ENCODE data around the gene RAB41. TPM values are rescaled to one million over a fixed set of nuclear protein-coding genes. Genes with fewer than 3 reads are reported as not detected.
"Not testable (repeated sequence)": the region's sequence is repeated elsewhere in the genome, so short reads cannot be mapped to it uniquely, and the experiment has no call there.

RAB41 gene
- total RNA-seq, 2 donors from 2014 or later, result 0.34 TPM; not detected in 1

DNA sequence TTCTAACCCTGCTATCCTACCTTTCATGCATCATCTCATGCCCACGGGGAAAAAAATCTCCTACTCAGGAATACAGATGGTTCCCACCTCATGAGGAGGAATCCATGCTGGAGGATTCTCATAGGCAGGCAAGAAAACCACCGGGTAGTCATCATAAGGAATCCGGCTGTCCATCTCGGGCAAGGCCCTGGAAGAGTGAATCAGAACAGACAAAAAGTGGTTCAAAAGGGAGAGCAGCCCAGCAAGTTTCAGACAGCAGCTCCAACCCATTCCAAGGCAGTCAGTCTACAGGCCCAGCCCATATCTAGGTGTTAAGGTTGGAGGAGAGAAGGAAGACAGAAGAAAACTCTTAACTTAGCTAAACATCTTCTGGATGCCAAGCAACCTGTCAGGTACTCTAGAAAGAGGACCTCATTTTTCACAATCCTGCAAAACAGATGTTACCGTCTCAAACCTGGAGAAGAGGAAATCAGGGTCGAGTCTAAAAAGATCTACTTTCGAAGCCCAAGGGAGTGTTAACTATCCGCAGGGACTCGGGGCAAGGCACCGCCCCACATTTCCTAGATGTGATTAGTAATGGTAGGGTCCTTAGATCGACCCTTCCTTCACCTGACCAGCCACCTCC is 7.3 kb downstream of the RAB41 start:
- DNase-seq (no peak), ATAC-seq (peak; percentile 21)
- intact Hi-C loops (cut with DNase I, micrococcal nuclease), result no loop called here

DNA sequence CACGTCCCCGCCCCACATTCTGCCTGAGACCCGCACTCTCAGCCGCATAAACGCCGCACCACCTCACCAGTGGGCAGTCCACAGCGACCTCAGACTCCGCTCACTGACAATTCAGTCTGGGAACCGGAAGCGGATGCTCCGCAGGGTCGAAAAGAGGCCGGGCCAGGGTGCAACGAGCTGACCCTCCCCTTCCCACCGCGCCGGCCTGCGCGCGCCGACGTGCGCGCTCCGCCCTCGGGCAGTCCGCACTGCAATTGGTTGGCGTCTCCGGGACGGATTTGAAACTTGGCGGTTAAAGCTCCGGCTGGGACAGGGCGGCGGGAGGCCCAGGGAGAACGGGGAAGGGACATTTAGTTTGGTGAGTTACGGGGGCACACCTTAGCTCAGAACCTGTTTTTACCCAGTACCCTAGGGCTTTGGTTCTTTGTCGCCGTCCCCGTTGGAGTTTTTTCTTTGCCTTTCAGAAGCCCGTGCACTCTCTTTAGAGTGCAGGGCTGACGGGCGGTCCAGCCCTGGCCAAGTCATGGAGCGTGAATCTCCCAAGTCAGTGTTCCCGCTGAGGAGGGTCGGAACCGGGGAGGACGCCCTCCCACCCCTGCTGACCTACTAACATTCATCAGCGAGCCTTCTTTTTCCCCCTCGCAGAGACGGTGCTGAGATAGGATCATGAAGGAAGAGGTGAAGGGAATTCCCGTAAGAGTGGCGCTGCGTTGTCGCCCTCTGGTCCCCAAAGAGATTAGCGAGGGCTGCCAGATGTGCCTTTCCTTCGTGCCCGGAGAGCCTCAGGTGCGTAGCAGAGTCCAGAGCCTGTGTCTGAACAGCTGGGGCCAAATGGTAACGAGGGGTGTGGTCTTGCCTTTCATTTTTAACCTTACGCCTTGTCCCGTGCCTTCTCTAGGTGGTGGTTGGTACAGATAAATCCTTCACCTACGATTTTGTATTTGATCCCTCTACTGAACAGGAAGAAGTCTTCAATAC is 8.1 kb downstream of the RAB41 start, which contains the start of the genes KIF4A and PDZD11:
Gene KIF4A, plus strand, starts transcription at position 312 of the 978 bp plus-strand sequence. Its CDS starts 355 bp downstream, at position 667.
Gene PDZD11, minus strand, starts transcription at position 135 of the 978 bp plus-strand sequence. CDS start 586 bp downstream, outside the sequence.
- DNase-seq, result peak; percentile 81 to 82
- peak; percentile 99 for ATAC-seq
- intact Hi-C loops (cut with DNase I, micrococcal nuclease), result no loop called here

DNA sequence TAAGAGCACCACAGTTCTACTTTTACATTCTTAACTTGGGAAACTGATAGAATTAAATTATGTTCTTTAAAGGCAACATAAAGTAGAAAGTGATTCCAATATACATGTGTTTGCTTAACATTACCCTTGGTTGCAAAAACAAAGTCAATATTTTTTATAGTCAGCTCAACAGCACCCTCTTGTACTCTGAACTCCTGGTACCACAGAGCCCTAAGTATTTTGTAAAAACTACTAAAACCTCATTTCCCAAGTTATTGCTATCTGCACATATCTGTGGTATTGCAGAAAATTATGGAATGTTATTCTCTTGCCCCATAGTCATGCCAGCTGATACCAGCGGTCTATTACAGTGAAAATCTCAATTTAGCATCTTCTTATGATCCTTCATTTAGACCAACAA is 10.8 kb downstream of the RAB41 start:
- ATAC-seq, result no peak
- intact Hi-C loops (cut with DNase I, micrococcal nuclease), result no loop called here
- DNase-seq, result no peak

DNA sequence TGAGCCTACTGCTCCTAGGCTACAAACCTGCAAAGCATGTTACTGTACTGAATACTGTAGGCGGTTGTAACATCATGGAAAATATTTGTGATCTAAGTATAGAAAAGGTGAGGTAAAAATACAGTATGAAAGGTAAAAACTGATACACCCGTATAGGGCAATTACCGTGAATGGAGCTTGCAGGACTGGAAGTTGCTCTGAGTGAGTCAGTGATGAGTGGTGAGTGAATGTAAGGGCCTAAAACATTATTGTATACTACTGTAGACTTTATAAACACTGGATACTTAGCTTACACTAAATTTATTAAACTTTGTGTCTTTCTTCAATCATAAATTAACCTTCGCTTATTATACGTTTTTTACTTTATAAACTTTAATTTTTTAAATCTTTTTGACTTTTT is 11.6 kb downstream of the RAB41 start:
- intact Hi-C loops (cut with DNase I, micrococcal nuclease), result no loop called here
- ATAC-seq (no peak), DNase-seq (no peak)

DNA sequence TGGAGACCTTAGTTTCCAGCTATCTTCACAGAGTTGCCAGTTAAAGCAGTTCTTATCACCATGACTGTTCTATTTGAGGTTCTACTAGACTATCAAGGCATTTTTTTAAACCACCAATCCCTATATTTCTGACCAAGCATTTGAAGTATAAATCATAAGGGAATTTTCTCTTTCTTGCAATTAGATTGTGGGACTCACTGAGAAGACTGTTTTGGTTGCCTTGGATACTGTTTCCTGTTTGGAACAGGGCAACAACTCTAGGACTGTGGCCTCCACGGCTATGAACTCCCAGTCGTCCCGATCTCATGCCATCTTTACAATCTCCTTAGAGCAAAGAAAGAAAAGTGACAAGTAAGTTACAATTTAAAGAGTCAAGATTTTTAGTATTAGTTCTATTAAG is 19.7 kb downstream of the RAB41 start:
- ATAC-seq, result no peak
- intact Hi-C loops (cut with DNase I, micrococcal nuclease), result no loop called here
- no peak for DNase-seq

DNA sequence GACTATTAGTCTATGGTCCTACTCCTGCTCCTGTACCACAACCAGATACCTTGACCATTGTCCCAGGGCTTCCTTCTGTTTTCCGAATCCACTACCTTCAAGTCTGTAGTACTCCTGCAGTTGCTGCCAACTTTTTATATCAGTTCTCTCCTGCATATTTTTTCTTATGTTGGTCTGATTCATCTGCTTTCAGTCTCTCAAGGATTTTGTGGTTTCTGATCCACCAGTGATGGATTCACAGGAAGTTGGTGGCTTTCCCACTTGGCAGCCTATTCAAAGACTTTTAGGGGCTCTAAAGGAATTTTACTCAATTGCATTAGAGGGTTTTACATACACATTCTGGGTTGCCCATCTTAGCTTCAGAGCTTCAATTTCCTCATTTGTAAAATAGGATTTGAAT is 31.5 kb downstream of the RAB41 start:
- ATAC-seq, result no peak
- no peak for DNase-seq
- intact Hi-C loops (cut with DNase I, micrococcal nuclease), result no loop called here

DNA sequence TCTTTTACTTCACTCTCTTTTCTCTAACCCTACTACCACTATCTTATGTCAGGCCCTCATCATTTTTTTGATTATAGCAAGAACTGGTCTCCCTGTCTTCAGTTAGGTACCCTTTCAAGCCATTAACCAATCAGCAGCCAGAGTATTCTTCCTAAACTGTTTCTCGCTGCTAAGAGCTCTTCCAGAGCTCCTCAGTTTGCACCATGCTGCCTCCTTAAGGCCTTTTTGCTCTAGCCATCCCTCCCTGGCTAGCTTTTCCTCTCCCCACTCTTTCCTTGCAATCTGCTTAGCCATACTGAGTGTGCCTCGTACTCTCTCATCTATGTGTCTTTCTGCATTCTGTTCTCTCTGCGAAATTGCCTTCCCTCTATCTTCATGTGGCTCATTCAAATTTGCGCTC is 40.8 kb downstream of the RAB41 start:
- DNase-seq (no peak), ATAC-seq (no peak)
- intact Hi-C loops (cut with DNase I, micrococcal nuclease), result no loop called here

DNA sequence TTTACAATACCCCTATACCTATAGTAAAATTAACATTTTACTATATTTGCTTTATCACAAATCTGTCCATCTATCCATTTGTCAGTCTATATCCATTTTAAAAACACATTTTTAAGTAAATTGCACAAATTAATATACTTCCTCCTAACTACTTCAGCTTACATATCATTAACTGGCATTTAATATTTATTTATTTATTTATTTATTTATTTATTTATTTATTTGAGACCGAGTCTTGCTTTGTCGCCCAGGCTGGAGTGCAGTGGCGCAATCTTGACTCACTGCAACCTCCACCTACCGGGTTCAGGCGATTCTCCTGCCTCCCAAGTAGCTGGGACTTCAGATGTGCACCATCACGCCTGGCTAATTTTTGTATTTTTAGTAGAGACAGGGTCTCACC is 41.7 kb downstream of the RAB41 start:
- DNase-seq; ATAC-seq; intact Hi-C loops (cut with DNase I, micrococcal nuclease): not testable (repeated sequence)

DNA sequence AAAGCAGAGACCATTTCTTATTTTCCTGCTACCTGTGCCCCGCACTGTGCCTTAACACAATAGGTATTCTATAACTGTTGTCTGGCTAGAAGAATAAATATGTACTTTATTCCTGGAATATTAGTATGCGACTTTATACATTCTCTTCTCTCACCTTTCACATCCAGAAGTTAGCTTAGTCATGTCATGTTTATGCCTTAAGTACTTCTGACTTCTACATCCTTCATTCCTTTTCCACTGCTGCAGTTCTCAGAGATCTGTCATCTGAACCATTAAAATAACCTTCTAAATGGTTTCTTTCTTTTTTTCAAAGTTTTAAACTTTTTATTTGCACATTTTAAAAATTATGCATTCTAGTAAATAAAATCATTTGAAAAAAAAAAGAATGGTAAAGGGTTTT is 42.4 kb downstream of the RAB41 start:
- DNase-seq, result no peak
- intact Hi-C loops (cut with DNase I, micrococcal nuclease), result no loop called here
- no peak for ATAC-seq

DNA sequence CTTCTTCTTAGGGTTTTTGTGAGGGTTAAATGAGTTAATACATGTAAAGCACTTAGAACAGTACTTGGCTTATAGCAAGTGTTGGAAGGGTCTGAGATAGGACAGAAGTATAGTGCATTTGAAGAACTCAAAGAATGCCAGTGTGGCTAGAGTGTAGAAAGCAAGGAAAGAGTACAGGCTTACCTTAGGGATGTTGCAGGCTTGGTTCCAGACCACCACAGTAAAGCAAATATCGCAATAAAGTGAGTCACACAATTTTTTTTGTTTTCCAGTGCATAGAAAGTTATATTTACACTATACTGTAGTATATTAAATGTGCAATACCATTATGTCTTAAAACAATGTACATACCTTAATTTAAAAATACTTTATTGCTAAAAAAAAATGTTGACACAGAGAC is 49.2 kb downstream of the RAB41 start:
- ATAC-seq, result no peak
- no peak for DNase-seq
- intact Hi-C loops (cut with DNase I, micrococcal nuclease), result no loop called here

DNA sequence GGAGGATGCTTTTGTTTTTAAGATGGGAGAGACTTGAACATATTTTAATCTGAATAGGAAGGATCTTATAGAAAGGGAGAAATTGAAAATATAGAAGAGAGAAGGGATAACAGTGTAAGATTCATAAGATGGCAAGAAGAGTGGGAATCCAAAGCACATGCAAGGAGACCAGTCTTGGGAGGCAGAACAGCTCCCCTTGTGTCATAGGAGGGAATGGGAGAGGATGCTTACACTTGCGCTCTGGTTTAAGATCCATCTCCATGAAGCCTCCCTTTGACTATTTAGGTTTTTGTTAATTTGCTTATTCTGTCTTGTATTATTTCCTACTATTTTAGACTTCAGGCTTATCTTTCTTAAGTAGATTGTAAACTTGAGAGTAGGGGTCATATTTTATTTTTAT is 50.6 kb downstream of the RAB41 start:
- no peak for DNase-seq
- ATAC-seq, result no peak
- intact Hi-C loops (cut with DNase I, micrococcal nuclease), result no loop called here

Other genes starting within 250 kb of the RAB41 start
- not detected for gene AWAT2, start 232.2 kb upstream of the RAB41 start, total RNA-seq
- not detected for gene OTUD6A, start 219.7 kb upstream of the RAB41 start, total RNA-seq
- 10 to 100 TPM; 64.0 to 85.0 TPM for gene IGBP1, start 148.7 kb upstream of the RAB41 start, total RNA-seq
- gene DGAT2L6, start 104.7 kb upstream of the RAB41 start, total RNA-seq, result not detected
- not detected for gene AWAT1, start 47.5 kb upstream of the RAB41 start, total RNA-seq
- gene P2RY4, start 22.0 kb upstream of the RAB41 start, total RNA-seq, result 1 to 10 TPM; 1.9 to 2.3 TPM
- gene ARR3, start 13.8 kb upstream of the RAB41 start, total RNA-seq, result 1 to 10 TPM in 1 of 2 donors, under 1 TPM in 1; 0.64 to 1.2 TPM
- 10 to 100 TPM; 44.8 to 45.9 TPM for gene PDZD11, start 7.8 kb downstream of the RAB41 start, total RNA-seq
- 1 to 10 TPM; 2.2 to 6.7 TPM for gene KIF4A, start 7.9 kb downstream of the RAB41 start, total RNA-seq
- gene GDPD2, start 141.1 kb downstream of the RAB41 start, total RNA-seq, result 10 to 100 TPM; 23.3 to 23.5 TPM
- gene DLG3, start 162.7 kb downstream of the RAB41 start, total RNA-seq, result 10 to 100 TPM; 69.6 to 88.9 TPM